K562 (cell line): ENCODE data around the gene CD68. TPM values are rescaled to one million over a fixed set of nuclear protein-coding genes. Genes with fewer than 3 reads are reported as not detected.
A peak's percentile ranks its signal among the peaks of the same experiment; 100 is the strongest.

Experiments used
- ASH1L ChIP-seq: fragments of 450-650 bp; IDR thresholded peaks from 2 replicates; pipeline ENCODE4 v1.6.1; 2018; ENCODE audit warnings: borderline replicate concordance, mild to moderate bottlenecking, low read depth; ENCODE audit not compliant: partially characterized antibody
- ATF7 ChIP-seq: fragments of 450-650 bp; IDR thresholded peaks from 2 replicates; pipeline ENCODE4 v1.7.1; 2014; ENCODE audit warnings: mild to moderate bottlenecking, moderate library complexity
- CCNT2 ChIP-seq: IDR thresholded peaks from 2 replicates; pipeline ENCODE4 v1.6.1; 2011; ENCODE audit warnings: borderline replicate concordance, low read depth, mild to moderate bottlenecking, moderate library complexity, mixed read lengths, low read length; ENCODE audit not compliant: insufficient read length; ENCODE audit errors: extremely low read depth
- CHCHD3 ChIP-seq: fragments of 250-450 bp; sonication (Bioruptor Pico); IDR thresholded peaks from 2 replicates; pipeline ENCODE4 v2.1.2; 2022; ENCODE audit warnings: mild to moderate bottlenecking
- CTBP1 ChIP-seq: fragments of 450-650 bp; IDR thresholded peaks from 2 replicates; pipeline ENCODE4 v1.6.1; 2016; ENCODE audit warnings: borderline replicate concordance
- FOSL1 ChIP-seq: fragments of 200-800 bp; sonication (Bioruptor generic); conservative IDR thresholded peaks from 2 replicates; pipeline ENCODE4 v1.6.1; 2016; ENCODE audit warnings: missing genetic modification characterization, missing compliant biosample characterization
- GABPB1 ChIP-seq: sonication (generic); formaldehyde crosslinking; IDR thresholded peaks from 2 replicates; pipeline ENCODE4 v1.8.0; 2022; ENCODE audit warnings: mild to moderate bottlenecking, missing genetic modification reagents
- HNRNPUL1 ChIP-seq: fragments of 200-400 bp; formaldehyde crosslinking; IDR thresholded peaks from 2 replicates; pipeline ENCODE4 v1.6.1; 2017; ENCODE audit warnings: low read length
- KDM5B ChIP-seq: fragments of 200-600 bp; sonication (generic); IDR thresholded peaks from 2 replicates; pipeline ENCODE4 v1.6.1; 2012; ENCODE audit warnings: low read depth, mild to moderate bottlenecking, moderate library complexity, low read length, control low read depth, inconsistent platforms; ENCODE audit not compliant: insufficient replicate concordance
- MYNN ChIP-seq, 2 experiments: sonication (generic); formaldehyde crosslinking in 1 of 2; IDR thresholded peaks; 2 replicates each; pipeline versions ENCODE4 v1.5.0 to v1.6.1; 2016 to 2020; ENCODE audit warnings: antibody characterized with exemption in 1 of 2, missing genetic modification reagents in 1 of 2
- TFAM ChIP-seq: fragments of 250-450 bp; sonication (Bioruptor Pico); conservative IDR thresholded peaks from 2 replicates; pipeline ENCODE4 v1.5.0; 2021; ENCODE audit warnings: mild to moderate bottlenecking, moderate library complexity
- ZKSCAN3 ChIP-seq: fragments of 250-450 bp; sonication (Bioruptor Pico); IDR thresholded peaks from 2 replicates; pipeline ENCODE4 v1.4.0; 2020
- ZNF316 ChIP-seq: fragments of 450-650 bp; IDR thresholded peaks from 2 replicates; pipeline ENCODE4 v1.6.1; 2016
- ZNF551 ChIP-seq: fragments of 250-450 bp; sonication (Bioruptor Pico); IDR thresholded peaks from 2 replicates; pipeline ENCODE4 v1.5.0; 2021; ENCODE audit warnings: mild to moderate bottlenecking, moderate library complexity
- ZNF57 ChIP-seq: fragments of 450-650 bp; formaldehyde crosslinking; IDR thresholded peaks from 2 replicates; pipeline ENCODE4 v1.4.0; 2020; ENCODE audit warnings: mild to moderate bottlenecking, moderate library complexity
- polyA plus RNA-seq, 8 experiments: library from polyadenylated mRNA; depleted of rRNA in 4 of 8; stranded (reverse) in 5 of 8; unstranded in 3 of 8; fragments of >200 nt; fragmentation: Nextera tagmentation in 2 of 8; fragmentation: Illumina TruSeq in 1 of 8; extraction: Ambion mirVana in 2 of 8; extraction: Trizol in 1 of 8; gene quantifications; 2 replicates each; pipeline versions ENCODE4 v1.2.1 to v1.2.3, GENCODE V29; 2011 to 2014; ENCODE audit warnings: inconsistent platforms in 1 of 8, missing spikeins in 1 of 8
- total RNA-seq, 7 experiments: library from RNA; depleted of rRNA in 6 of 7; stranded (reverse); fragments of >200 nt in 6 of 7; fragmentation: Illumina TruSeq in 2 of 7; extraction: Trizol in 2 of 7; gene quantifications; 2 replicates each; pipeline versions ENCODE4 v1.2.1 to v1.2.3, GENCODE V29; 2011 to 2021; ENCODE audit warnings: low replicate concordance in 1 of 7
- TF ChIP-seq, protein P1 (sequence below): fragments of 450-650 bp; formaldehyde crosslinking; IDR thresholded peaks from 2 replicates; pipeline ENCODE4 v1.4.0; 2022; ENCODE audit warnings: missing genetic modification characterization
- TF ChIP-seq, protein P2 (sequence below): sonication (generic); formaldehyde crosslinking; IDR thresholded peaks from 2 replicates; pipeline ENCODE4 v1.8.0; 2022; ENCODE audit warnings: missing genetic modification reagents, mild to moderate bottlenecking, moderate library complexity, borderline replicate concordance
- TF ChIP-seq, protein P3 (sequence below): IDR thresholded peaks from 2 replicates; pipeline ENCODE4 v1.6.1; 2012; ENCODE audit warnings: low read depth, low read length, improper control_type of control experiment, borderline replicate concordance
- TF ChIP-seq, protein P4 (sequence below): sonication (generic); formaldehyde crosslinking; IDR thresholded peaks from 2 replicates; pipeline ENCODE4 v1.8.0; 2022; ENCODE audit warnings: missing genetic modification reagents, mild to moderate bottlenecking, borderline replicate concordance
- TF ChIP-seq, protein P5 (sequence below), 2 experiments: fragments of 250-450 bp in 1 of 2; fragments of 450-650 bp in 1 of 2; sonication (Bioruptor Pico) in 1 of 2; IDR thresholded peaks; 2 replicates each; pipeline versions ENCODE4 v1.6.1 to v1.8.0; 2016 to 2021; ENCODE audit warnings: mild to moderate bottlenecking in 2 of 2, moderate library complexity in 2 of 2, missing compliant biosample characterization in 1 of 2, missing genetic modification characterization in 1 of 2

CD68 gene
- total and polyA plus RNA-seq, 9 of the 15 experiments (the other 6 are each of a cell fraction or from before 2014, with no cell fraction given) = 28.2 to 89.8 (median 37.7) TPM

DNA sequence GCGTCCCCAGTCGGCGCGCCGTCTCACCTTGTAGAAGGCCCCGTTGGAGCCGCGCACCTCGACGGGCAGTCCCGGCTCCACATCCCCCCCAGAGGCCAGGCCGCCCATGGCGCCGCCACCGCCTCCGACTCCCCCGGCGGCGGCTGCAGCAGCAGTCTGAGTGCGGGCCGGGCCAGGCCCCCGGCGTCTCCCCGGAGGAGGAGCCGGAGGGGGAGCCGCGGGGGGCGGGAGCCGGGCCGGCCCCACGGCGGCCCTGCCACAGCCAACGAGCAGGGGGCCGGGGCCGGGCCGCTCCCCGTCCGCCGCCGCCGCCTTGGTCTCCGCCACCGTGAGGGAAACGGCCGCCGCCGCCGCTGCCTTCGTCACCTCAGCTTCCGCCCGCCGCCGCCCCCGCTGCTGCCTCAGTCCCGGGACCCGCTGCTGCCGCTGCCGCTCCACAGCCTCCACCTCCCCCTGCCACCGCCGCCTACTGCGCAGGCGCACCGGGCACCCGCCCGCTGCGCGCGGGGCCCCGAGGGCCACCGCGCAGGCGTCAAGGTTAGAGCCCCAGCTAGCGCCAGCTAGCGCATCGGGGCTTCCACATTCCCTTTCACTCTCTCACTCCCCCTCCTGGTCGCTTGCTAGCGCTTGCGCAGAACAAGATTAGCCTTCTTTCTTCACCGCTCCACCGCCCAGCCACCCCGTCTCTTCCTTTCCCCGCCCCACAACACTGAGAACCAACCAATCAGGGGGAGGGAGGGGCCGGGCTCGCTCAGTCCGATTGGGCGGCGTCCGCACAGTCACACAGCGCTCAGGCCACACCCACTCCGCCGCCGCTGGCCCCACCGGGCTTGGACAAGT lies 35.2 kb downstream of the CD68 start, which contains the start of gene FXR2 (continued):
- TF ChIP-seq FOSL1 (tag) = no peak
- TF ChIP-seq, protein P1, sequence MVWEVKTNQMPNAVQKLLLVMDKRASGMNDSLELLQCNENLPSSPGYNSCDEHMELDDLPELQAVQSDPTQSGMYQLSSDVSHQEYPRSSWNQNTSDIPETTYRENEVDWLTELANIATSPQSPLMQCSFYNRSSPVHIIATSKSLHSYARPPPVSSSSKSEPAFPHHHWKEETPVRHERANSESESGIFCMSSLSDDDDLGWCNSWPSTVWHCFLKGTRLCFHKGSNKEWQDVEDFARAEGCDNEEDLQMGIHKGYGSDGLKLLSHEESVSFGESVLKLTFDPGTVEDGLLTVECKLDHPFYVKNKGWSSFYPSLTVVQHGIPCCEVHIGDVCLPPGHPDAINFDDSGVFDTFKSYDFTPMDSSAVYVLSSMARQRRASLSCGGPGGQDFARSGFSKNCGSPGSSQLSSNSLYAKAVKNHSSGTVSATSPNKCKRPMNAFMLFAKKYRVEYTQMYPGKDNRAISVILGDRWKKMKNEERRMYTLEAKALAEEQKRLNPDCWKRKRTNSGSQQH = no peak
- TF ChIP-seq ZNF57 = no peak
- TF ChIP-seq CTBP1 = 0 out of 2 replicates have a peak, but pooled peaks have one; percentile 24
- TF ChIP-seq TFAM (CRISPR knock-in tag) = no peak
- TF ChIP-seq ASH1L = peak; percentile 67
- TF ChIP-seq CHCHD3 (CRISPR knock-in tag) = no peak
- no peak for TF ChIP-seq ZKSCAN3 (CRISPR knock-in tag)
- TF ChIP-seq, protein P2, sequence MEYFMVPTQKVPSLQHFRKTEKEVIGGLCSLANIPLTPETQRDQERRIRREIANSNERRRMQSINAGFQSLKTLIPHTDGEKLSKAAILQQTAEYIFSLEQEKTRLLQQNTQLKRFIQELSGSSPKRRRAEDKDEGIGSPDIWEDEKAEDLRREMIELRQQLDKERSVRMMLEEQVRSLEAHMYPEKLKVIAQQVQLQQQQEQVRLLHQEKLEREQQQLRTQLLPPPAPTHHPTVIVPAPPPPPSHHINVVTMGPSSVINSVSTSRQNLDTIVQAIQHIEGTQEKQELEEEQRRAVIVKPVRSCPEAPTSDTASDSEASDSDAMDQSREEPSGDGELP (CRISPR knock-in tag) = peak; percentile 69; the same call in 1 of the 2 replicates
- TF ChIP-seq, protein P3, sequence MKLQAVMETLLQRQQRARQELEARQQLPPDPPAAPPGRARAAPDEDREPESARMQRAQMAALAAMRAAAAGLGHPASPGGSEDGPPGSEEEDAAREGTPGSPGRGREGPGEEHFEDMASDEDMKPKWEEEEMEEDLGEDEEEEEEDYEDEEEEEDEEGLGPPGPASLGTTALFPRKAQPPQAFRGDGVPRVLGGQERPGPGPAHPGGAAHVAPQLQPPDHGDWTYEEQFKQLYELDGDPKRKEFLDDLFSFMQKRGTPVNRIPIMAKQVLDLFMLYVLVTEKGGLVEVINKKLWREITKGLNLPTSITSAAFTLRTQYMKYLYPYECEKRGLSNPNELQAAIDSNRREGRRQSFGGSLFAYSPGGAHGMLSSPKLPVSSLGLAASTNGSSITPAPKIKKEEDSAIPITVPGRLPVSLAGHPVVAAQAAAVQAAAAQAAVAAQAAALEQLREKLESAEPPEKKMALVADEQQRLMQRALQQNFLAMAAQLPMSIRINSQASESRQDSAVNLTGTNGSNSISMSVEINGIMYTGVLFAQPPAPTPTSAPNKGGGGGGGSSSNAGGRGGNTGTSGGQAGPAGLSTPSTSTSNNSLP = no peak
- no peak for TF ChIP-seq ZNF551 (CRISPR knock-in tag)
- TF ChIP-seq ZNF316 = no peak
- TF ChIP-seq MYNN (IDR thresholded peaks at IDR 0.05) = no peak
- TF ChIP-seq MYNN (CRISPR knock-in tag; IDR thresholded peaks at IDR 0.05) = no peak
- TF ChIP-seq GABPB1 = no peak; the same call in 1 of the 2 replicates
- peak; percentile 52 for TF ChIP-seq KDM5B
- TF ChIP-seq, protein P4, sequence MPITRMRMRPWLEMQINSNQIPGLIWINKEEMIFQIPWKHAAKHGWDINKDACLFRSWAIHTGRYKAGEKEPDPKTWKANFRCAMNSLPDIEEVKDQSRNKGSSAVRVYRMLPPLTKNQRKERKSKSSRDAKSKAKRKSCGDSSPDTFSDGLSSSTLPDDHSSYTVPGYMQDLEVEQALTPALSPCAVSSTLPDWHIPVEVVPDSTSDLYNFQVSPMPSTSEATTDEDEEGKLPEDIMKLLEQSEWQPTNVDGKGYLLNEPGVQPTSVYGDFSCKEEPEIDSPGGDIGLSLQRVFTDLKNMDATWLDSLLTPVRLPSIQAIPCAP (CRISPR knock-in tag) = no peak
- peak; percentile 61 for TF ChIP-seq CCNT2
- TF ChIP-seq HNRNPUL1 = no peak
- TF ChIP-seq ATF7 = peak; percentile 47; the same call in 1 of the 2 replicates
- TF ChIP-seq, protein P5, sequence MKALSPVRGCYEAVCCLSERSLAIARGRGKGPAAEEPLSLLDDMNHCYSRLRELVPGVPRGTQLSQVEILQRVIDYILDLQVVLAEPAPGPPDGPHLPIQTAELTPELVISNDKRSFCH (CRISPR knock-in tag; IDR thresholded peaks at IDR 0.05) = no peak
- TF ChIP-seq, protein P5 (tag; IDR thresholded peaks at IDR 0.05) = no peak
